Stomach (tissue), 4 donors: ENCODE measurements around the gene COL24A1.
"Not testable (repeated sequence)": the region's sequence is repeated elsewhere in the genome, so short reads cannot be mapped to it uniquely, and the experiment has no call there.

ENCODE experiments used
- CTCF ChIP-seq, 7 experiments: fragments of 450-650 bp in 4 of 7; fragments of 200-600 bp in 3 of 7; sonication (generic) in 3 of 7; IDR thresholded peaks; one replicate each; pipeline ENCODE4 v1.5.1; 2016 to 2019; ENCODE audit warnings: antibody characterized with exemption in 7 of 7, control low read depth in 2 of 7, mild to moderate bottlenecking in 1 of 7
- EP300 ChIP-seq: sonication (generic); formaldehyde crosslinking; IDR thresholded peaks from one replicate; pipeline ENCODE4 v1.6.1; 2017; ENCODE audit warnings: antibody characterized with exemption
- POLR2A ChIP-seq, 4 donors: fragments of 450-650 bp; IDR thresholded peaks; one replicate each; pipeline ENCODE4 v1.6.1; 2016; ENCODE audit warnings: antibody characterized with exemption in 4 of 4, control low read depth in 2 of 4, mild to moderate bottlenecking in 1 of 4, moderate library complexity in 1 of 4

DNA sequence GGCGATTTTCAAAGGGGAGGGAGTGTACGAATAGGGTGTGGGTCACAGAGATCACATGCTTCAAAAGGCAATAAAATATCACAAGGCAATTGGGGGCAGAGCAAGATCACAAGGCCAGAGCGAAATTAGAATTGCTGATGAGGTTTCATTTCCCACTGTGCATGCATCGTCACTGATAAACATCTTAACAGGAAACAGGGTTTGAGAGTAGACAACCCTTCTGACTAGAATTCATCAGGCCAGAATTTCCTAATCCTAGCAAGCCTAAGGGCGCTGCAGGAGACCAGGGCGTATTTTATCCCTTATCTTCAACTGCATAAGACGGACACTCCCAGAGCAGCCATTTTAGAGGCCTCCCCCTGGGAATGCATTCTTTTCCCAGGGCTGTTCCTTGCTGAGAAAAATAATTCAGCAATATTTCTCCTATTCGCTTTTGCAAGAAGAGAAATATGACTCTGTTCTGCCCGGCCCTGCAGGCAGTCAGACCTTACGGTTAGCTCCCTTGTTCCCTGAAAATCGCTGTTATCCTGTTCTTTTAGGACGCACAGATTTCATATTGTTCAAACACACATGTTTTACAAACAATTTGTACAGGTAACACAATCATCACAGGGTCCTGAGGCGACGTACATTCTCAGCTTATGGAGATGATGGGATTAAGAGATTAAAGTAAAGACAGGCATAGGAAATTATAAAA, 442.0 kb downstream of the COL24A1 start:
- not testable (repeated sequence) for TF ChIP-seq CTCF (IDR thresholded peaks at IDR 0.05); EP300; POLR2A (IDR thresholded peaks at IDR 0.05)
